K562 (cell line): ENCODE measurements around the gene ATP6V0A1. TPM values are rescaled to one million over a fixed set of nuclear protein-coding genes. Genes with fewer than 3 reads are reported as not detected.

Source experiments
- AFF4 ChIP-seq: sonication (generic); formaldehyde crosslinking; IDR thresholded peaks from 2 replicates; pipeline ENCODE4 v1.8.0; 2023; ENCODE audit warnings: mild to moderate bottlenecking, missing genetic modification reagents
- CBX1 ChIP-seq: sonication (generic); IDR thresholded peaks from 2 replicates; pipeline ENCODE4 v1.6.1; 2016; ENCODE audit warnings: antibody characterized with exemption, low read depth, mild to moderate bottlenecking
- E2F6 ChIP-seq, 2 experiments: IDR thresholded peaks; 2 replicates each; pipeline ENCODE4 v1.6.1; 2011; ENCODE audit warnings: borderline replicate concordance in 1 of 2, control low read depth in 1 of 2, low read depth in 1 of 2, low read length in 1 of 2, mild to moderate bottlenecking in 1 of 2, mixed read lengths in 1 of 2, moderate library complexity in 1 of 2; ENCODE audit not compliant: insufficient read depth in 1 of 2, insufficient read length in 1 of 2, poor library complexity in 1 of 2, severe bottlenecking in 1 of 2; ENCODE audit errors: extremely low read depth in 1 of 2
- EHMT2 ChIP-seq: fragments of 450-650 bp; IDR thresholded peaks from 2 replicates; pipeline ENCODE4 v1.6.1; 2018; ENCODE audit warnings: antibody characterized with exemption
- JUND ChIP-seq, 2 experiments: IDR thresholded peaks; 2 replicates in 1 of 2; 3 replicates in 1 of 2; pipeline ENCODE4 v1.6.1; 2011; ENCODE audit warnings: borderline replicate concordance in 2 of 2, low read depth in 2 of 2, low read length in 2 of 2, improper control_type of control experiment in 1 of 2, missing biosample characterization in 1 of 2, missing genetic modification characterization in 1 of 2, missing genetic modification reagents in 1 of 2
- MITF ChIP-seq: IDR thresholded peaks from 2 replicates; pipeline ENCODE4 v1.6.1; 2014; ENCODE audit warnings: antibody characterized with exemption
- MNT ChIP-seq, 2 experiments: fragments of 450-650 bp; conservative IDR thresholded peaks; 2 replicates each; pipeline ENCODE4 v1.6.1; 2017; ENCODE audit warnings: mild to moderate bottlenecking in 2 of 2, moderate library complexity in 2 of 2
- RFX1 ChIP-seq: fragments of 450-650 bp; IDR thresholded peaks from 2 replicates; pipeline ENCODE4 v1.6.1; 2016; ENCODE audit warnings: mild to moderate bottlenecking, moderate library complexity
- SAP30 ChIP-seq: fragments of 200-600 bp; sonication (generic); IDR thresholded peaks from 2 replicates; pipeline ENCODE4 v1.6.1; 2012; ENCODE audit warnings: borderline replicate concordance, low read depth, mild to moderate bottlenecking, moderate library complexity, low read length, control low read depth, inconsistent platforms; ENCODE audit not compliant: insufficient read depth, poor library complexity, severe bottlenecking
- STAT5B ChIP-seq: fragments of 250-450 bp; sonication (Bioruptor Pico); IDR thresholded peaks from 2 replicates; pipeline ENCODE4 v1.8.0; 2021; ENCODE audit warnings: mild to moderate bottlenecking, inconsistent platforms
- STAT6 ChIP-seq: sonication (generic); formaldehyde crosslinking; IDR thresholded peaks from 2 replicates; pipeline ENCODE4 v1.8.1; 2023; ENCODE audit warnings: mild to moderate bottlenecking, missing genetic modification reagents
- TCF7 ChIP-seq: sonication (generic); IDR thresholded peaks from 2 replicates; pipeline ENCODE4 v1.6.1; 2016; ENCODE audit warnings: antibody characterized with exemption, borderline replicate concordance
- TRIM25 ChIP-seq: fragments of 450-650 bp; IDR thresholded peaks from 2 replicates; pipeline ENCODE4 v1.7.0; 2016; ENCODE audit warnings: borderline replicate concordance
- ZBTB1 ChIP-seq: sonication (generic); formaldehyde crosslinking; IDR thresholded peaks from 2 replicates; pipeline ENCODE4 v1.8.1; 2023; ENCODE audit warnings: missing genetic modification reagents, low read depth, mild to moderate bottlenecking, borderline replicate concordance
- polyA plus RNA-seq, 8 experiments: library from polyadenylated mRNA; depleted of rRNA in 4 of 8; stranded (reverse) in 5 of 8; unstranded in 3 of 8; fragments of >200 nt; fragmentation: Nextera tagmentation in 2 of 8; fragmentation: Illumina TruSeq in 1 of 8; extraction: Ambion mirVana in 2 of 8; extraction: Trizol in 1 of 8; gene quantifications; 2 replicates each; pipeline versions ENCODE4 v1.2.1 to v1.2.3, GENCODE V29; 2011 to 2014; ENCODE audit warnings: inconsistent platforms in 1 of 8, missing spikeins in 1 of 8
- total RNA-seq, 7 experiments: library from RNA; depleted of rRNA in 6 of 7; stranded (reverse); fragments of >200 nt in 6 of 7; fragmentation: Illumina TruSeq in 2 of 7; extraction: Trizol in 2 of 7; gene quantifications; 2 replicates each; pipeline versions ENCODE4 v1.2.1 to v1.2.3, GENCODE V29; 2011 to 2021; ENCODE audit warnings: low replicate concordance in 1 of 7

ATP6V0A1 gene
- total and polyA plus RNA-seq, 9 of the 15 experiments (the other 6 are each of a cell fraction or from before 2014, with no cell fraction given), result 11.8 to 158 (median 75.5) TPM

- TF ChIP-seq TRIM25, result no peak
- TF ChIP-seq RFX1, result no peak
- peak; percentile 16; the same call in 1 of the 2 replicates for TF ChIP-seq JUND (IDR thresholded peaks at IDR 0.05; ENCODE audit: borderline replicate concordance, low read depth, low read length)
- no peak for TF ChIP-seq JUND (tag; IDR thresholded peaks at IDR 0.05; ENCODE audit: borderline replicate concordance, low read depth, low read length)
- TF ChIP-seq AFF4 (CRISPR knock-in tag), result no peak
- no peak for TF ChIP-seq TCF7
- TF ChIP-seq SAP30, result no peak
- no peak for TF ChIP-seq CBX1
- peak; percentile 97 for TF ChIP-seq MITF
- no peak for TF ChIP-seq STAT6
- no peak for TF ChIP-seq EHMT2
- TF ChIP-seq STAT5B, result no peak
- peak; percentile 96 for TF ChIP-seq MNT (conservative IDR thresholded peaks at IDR 0.05)
- TF ChIP-seq ZBTB1 (CRISPR knock-in tag), result no peak
- peak; percentile 42 to 88 for TF ChIP-seq E2F6 (IDR thresholded peaks at IDR 0.05; ENCODE audit: borderline replicate concordance in 1 of 2, extremely low read depth in 1 of 2, insufficient read depth in 1 of 2, insufficient read length in 1 of 2, low read depth in 1 of 2, low read length in 1 of 2, poor library complexity in 1 of 2, severe bottlenecking in 1 of 2)
Observed at GRCh38 chr17:42536048-42536371, 77.3 kb downstream of the ATP6V0A1 start, which contains the start of gene NAGLU (continued).
